ENCODE measurements around the gene ICAM2. TPM values are rescaled to one million over a fixed set of nuclear protein-coding genes. Genes with fewer than 3 reads are reported as not detected.

Gene ICAM2
- total RNA-seq, 4 donors from 2014 or later, result 39.7 to 82.4 (median 56.3) TPM

GRCh38 chr17:64066716-64067115, 46.3 kb upstream of the ICAM2 start:
- H3K36me3 ChIP-seq, result peaks cover 5 to 52% of the 10 kb centered on the region in 2 donors
- intact Hi-C loops (cut with DNase I; ENCODE audit: low total_unique reads), result no loop called here
- no peak overlapping the region for H3K27ac ChIP-seq
- H3K9me3 ChIP-seq, result peaks cover 0 to 5% (median 3%) of the 10 kb centered on the region in 3 donors
- no peak for ATAC-seq
- no peak for DNase-seq
- TF ChIP-seq POLR2A (IDR thresholded peaks at IDR 0.05), result no peak
- no peak for TF ChIP-seq CTCF (IDR thresholded peaks at IDR 0.05 in 4 of 5, conservative IDR thresholded peaks at IDR 0.05 in 1 of 5)
- in situ Hi-C loops (cut with MboI; ENCODE audit: low sequenced_read_pairs in 4 of 4), result loop anchor here in 1 of 4 donors (25.0 kb wide), 1 partner anchor 221 kb away; no protein-coding TSS in a partner anchor
- H3K27me3 ChIP-seq, result no peaks in the 10 kb centered on the region
- no peaks in the 10 kb centered on the region for H3K4me1 ChIP-seq
- no peak overlapping the region for H3K4me3 ChIP-seq

- in situ Hi-C loops (cut with MboI; ENCODE audit: low sequenced_read_pairs in 4 of 4) (loop anchor here in 1 of 4 donors (25.0 kb wide), 1 partner anchor 222 kb away; no protein-coding TSS in a partner anchor), intact Hi-C loops (cut with DNase I; ENCODE audit: low total_unique reads) (no loop called here)
- TF ChIP-seq POLR2A (IDR thresholded peaks at IDR 0.05), result no peak
- no peak for TF ChIP-seq CTCF (IDR thresholded peaks at IDR 0.05 in 4 of 5, conservative IDR thresholded peaks at IDR 0.05 in 1 of 5)
- H3K4me3 ChIP-seq, result no peak overlapping the region
- no peak overlapping the region for H3K27ac ChIP-seq
- no peaks in the 10 kb centered on the region for H3K27me3 ChIP-seq
- H3K9me3 ChIP-seq, result peaks cover 0 to 5% (median 0%) of the 10 kb centered on the region in 3 donors
- DNase-seq (no peak), ATAC-seq (no peak)
- H3K4me1 ChIP-seq, result no peaks in the 10 kb centered on the region
- H3K36me3 ChIP-seq, result peaks cover 5 to 36% of the 10 kb centered on the region in 2 donors
Observed at GRCh38 chr17:64065161-64065560, 44.7 kb upstream of the ICAM2 start.

GRCh38 chr17:64064331-64064730, 43.9 kb upstream of the ICAM2 start:
- intact Hi-C loops (cut with DNase I; ENCODE audit: low total_unique reads), result loop anchor here (1.0 kb wide), 1 partner anchor 35 kb away; no protein-coding TSS in a partner anchor
- H3K27ac ChIP-seq, result no peak overlapping the region
- DNase-seq (no peak), ATAC-seq (no peak)
- TF ChIP-seq POLR2A (IDR thresholded peaks at IDR 0.05), result no peak
- TF ChIP-seq CTCF (IDR thresholded peaks at IDR 0.05 in 4 of 5, conservative IDR thresholded peaks at IDR 0.05 in 1 of 5), result no peak
- peaks cover 0 to 1% (median 0%) of the 10 kb centered on the region in 3 donors for H3K9me3 ChIP-seq
- H3K4me3 ChIP-seq, result no peak overlapping the region
- H3K27me3 ChIP-seq, result no peaks in the 10 kb centered on the region
- H3K36me3 ChIP-seq, result peaks cover 5 to 28% of the 10 kb centered on the region in 2 donors
- no peaks in the 10 kb centered on the region for H3K4me1 ChIP-seq
- in situ Hi-C loops (cut with MboI; ENCODE audit: low sequenced_read_pairs in 4 of 4), result loop anchor here in 1 of 4 donors (25.0 kb wide), 1 partner anchor 223 kb away; no protein-coding TSS in a partner anchor

GRCh38 chr17:64063766-64064224, 43.4 kb upstream of the ICAM2 start:
- Histone ChIP-seq H3K36me3 (peaks cover 2 to 28% of the 10 kb centered on the region in 2 donors), H3K27ac (no peak overlapping the region), H3K9me3 (no peaks in the 10 kb centered on the region), H3K4me3 (no peak overlapping the region), H3K27me3 (no peaks in the 10 kb centered on the region), H3K4me1 (no peaks in the 10 kb centered on the region)
- in situ Hi-C loops (cut with MboI; ENCODE audit: low sequenced_read_pairs in 4 of 4) (loop anchor here in 1 of 4 donors (25.0 kb wide), 1 partner anchor 224 kb away; no protein-coding TSS in a partner anchor), intact Hi-C loops (cut with DNase I; ENCODE audit: low total_unique reads) (loop anchor here (1.0 to 2.0 kb wide), 2 partner anchors 36 to 67 kb away; partner anchors contain the start of gene ERN1)
- DNase-seq, result peak in 1 of 2 donors; percentile 28
- TF ChIP-seq CTCF (IDR thresholded peaks at IDR 0.05 in 4 of 5, conservative IDR thresholded peaks at IDR 0.05 in 1 of 5) (peak in 3 of 5 experiments; percentile 40 to 55 (median 49)), POLR2A (IDR thresholded peaks at IDR 0.05) (no peak)
- no peak for ATAC-seq
